Measurements from ENCODE around the gene LRRK2.
"Not testable (repeated sequence)": the region's sequence is repeated elsewhere in the genome, so short reads cannot be mapped to it uniquely, and the experiment has no call there.

Gene LRRK2

DNA sequence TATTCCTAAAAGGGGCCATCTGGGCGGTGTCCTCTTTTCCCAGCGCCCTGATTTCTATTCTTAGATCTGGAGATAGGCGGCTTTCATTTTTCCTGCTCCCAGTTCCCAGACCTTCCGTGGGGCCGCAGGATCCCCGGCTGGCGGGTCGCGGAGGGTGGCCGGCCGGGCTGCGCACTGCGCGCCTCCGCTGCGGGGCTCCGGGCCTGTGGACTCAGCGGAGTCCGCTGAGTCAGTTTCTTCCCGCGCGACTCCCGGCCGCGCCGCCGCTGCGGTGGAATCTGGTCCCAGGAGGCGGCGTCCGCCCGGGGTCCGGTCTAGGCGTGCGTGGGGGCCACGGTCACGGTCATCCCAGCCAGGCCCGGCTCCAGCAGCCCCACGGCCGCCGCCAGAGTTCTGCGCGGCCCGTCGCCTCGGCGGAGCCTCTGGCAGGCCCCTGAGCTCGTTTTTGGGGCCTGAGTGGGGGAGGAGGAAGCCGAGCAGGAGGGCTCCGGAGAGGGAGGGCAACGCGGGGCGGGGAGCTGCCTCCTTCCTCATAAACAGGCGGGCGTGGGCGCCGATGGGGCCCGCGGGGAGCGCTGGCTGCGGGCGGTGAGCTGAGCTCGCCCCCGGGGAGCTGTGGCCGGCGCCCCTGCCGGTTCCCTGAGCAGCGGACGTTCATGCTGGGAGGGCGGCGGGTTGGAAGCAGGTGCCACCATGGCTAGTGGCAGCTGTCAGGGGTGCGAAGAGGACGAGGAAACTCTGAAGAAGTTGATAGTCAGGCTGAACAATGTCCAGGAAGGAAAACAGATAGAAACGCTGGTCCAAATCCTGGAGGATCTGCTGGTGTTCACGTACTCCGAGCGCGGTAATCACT is at the start of gene LRRK2:
Gene LRRK2 (plus strand): TSS at position 559 of the 853 bp plus-strand sequence. CDS start 135 bp downstream, at position 694.
- peak; percentile 53 for DNase-seq (ENCODE audit: low spot score)

DNA sequence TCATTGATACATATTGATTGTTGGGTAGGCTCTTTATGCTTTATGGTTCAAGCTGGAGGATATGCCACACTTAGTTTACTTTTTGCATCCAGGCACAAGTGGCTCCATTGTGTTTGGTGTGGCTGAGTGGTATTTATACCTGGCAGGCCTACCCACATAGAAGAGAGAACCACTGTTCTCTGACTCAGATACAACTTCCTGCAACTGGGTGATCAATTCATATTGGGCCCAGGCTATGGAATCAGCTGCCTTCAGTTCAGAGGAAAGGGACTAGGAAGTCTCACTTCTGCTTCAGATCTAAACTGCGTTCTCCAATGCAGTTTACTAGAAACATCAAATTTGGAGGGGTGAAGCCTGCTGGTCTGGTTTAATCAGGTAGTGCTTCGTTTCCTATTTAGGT is 49.8 kb upstream of the LRRK2 start:
- no peak for DNase-seq (ENCODE audit: low spot score)

DNA sequence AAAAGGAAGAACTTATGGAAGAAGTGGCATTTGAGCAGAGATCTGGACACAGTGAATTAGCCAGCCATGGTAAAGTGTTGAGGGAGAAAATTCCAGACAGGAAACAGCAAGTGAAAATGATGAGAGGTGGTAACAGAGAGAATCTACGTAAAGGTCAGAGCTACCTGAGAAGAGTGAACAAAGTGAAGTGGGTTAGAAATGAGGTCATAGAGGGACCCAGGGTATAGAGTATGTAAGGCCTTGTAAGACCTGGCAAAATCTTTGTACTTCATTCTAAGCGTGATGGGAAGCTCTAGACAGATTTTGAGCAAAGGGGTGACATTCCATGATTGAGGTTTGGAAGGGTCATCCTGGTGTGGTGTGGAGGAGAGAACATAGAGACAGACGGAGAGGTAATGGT is 49.3 kb upstream of the LRRK2 start:
- DNase-seq (ENCODE audit: low spot score) = no peak

DNA sequence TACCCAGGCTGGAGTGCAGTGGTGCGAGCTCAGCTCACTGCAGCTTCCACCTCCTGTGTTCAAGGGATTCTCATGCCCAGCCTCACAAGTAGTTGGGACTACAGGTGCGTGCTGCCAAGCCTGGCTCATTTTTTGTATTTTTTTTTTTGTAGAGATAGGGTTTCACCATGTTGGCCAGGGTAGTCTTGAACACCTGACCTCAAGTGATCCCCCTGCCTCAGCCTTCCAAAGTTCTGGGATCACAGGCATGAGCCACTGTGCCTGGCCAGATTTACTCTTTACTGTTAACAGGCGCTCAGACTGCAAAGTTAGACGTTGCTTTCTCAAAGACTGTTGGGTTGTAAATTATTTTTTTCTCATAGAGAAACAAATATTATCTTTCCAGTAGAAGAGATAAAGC is 46.1 kb upstream of the LRRK2 start:
- no peak for DNase-seq (ENCODE audit: low spot score)

DNA sequence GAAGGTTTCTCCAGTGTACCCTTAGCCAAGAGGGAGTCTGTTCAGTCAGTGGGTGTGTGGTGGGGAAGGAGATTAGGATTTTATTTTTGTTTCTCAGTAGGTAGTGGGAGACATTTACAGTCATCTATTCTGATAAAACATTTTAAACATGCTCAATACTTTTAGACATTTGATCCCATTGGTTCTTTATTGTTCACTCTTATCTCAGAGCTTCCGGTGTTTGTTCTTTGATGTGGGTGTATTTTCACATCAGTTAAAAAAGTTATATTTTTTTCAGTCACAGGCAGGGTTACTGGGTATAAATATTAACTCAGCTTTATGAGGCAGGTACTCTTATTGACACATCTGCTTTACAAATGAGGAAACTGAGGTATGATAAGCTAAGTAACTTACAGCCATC is 43.3 kb upstream of the LRRK2 start:
- DNase-seq (ENCODE audit: low spot score) = no peak

DNA sequence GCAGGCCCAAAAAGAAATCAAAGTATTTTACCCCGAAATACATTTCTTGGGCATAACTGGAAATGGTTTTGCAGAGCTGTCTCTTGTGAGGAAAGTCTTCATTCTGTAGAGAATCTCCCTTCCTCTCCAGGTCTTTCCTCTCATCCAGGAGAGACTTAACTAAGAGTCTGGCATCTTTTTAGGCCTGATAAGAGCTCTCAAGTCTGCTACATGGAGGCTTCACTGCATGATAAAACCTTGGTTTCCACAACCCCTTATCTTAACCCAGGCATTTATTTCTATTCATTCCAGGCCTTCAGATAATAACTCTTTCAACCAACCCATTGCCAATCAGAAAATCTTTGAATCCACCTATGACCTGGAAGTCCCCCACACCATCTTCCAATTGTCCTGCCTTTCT is 41.1 kb upstream of the LRRK2 start:
- DNase-seq (ENCODE audit: low spot score) = no peak

DNA sequence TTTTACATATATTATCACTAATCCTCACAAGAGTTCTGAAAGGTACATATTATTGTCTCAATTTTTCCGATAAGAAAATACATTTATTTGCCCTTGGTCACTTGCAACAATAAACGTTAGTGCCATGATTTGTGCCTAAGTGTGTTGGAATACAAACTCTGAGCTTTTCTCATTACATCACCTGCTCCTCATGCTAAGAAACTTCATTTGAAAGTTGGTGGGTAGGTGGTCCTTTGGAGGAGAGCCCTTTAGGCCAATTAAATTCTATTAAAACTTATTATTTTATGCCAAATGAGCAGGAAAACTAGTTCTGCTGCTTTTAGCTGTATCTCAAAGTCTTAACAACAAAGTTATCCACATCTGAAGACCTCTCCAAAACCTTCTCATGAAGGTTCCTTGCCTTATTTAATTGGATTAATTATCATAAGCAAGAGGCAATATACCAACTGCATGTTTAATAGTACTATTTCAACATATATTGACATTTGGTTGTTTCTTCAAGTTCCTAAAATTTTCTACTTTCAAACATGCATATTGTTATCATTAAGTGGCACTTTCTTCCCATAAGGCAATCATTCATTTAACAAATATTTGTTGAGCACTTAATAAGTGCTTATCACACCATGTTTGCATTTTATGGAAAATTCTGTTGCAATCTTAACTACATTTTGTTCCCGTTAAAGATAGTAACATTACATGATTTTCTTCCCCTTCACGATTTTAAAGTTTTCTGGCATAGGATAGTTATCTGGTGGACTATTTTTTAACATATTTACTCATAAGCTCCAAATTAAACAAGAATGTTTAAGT is 40.1 kb upstream of the LRRK2 start:
- no peak for DNase-seq (ENCODE audit: low spot score)

DNA sequence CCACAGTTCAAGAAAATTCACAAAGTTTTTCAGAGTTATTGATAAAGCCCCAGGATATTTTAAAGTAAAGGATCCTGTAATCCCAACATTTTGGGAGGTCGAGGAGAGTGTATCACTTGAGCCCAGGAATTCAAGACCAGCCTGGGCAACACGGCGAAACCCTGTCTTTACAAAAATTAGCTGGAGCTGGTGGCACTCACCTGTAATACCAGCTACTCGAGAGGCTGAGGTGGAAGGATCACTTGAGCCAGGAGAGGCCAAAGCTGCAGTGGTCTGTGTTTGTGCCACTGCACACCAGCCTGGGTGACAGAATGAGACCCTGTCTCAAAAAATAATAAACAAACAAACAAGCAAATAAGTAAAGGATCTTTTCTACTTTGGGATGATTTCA is 39.5 kb upstream of the LRRK2 start:
- DNase-seq (ENCODE audit: low spot score) = no peak

DNA sequence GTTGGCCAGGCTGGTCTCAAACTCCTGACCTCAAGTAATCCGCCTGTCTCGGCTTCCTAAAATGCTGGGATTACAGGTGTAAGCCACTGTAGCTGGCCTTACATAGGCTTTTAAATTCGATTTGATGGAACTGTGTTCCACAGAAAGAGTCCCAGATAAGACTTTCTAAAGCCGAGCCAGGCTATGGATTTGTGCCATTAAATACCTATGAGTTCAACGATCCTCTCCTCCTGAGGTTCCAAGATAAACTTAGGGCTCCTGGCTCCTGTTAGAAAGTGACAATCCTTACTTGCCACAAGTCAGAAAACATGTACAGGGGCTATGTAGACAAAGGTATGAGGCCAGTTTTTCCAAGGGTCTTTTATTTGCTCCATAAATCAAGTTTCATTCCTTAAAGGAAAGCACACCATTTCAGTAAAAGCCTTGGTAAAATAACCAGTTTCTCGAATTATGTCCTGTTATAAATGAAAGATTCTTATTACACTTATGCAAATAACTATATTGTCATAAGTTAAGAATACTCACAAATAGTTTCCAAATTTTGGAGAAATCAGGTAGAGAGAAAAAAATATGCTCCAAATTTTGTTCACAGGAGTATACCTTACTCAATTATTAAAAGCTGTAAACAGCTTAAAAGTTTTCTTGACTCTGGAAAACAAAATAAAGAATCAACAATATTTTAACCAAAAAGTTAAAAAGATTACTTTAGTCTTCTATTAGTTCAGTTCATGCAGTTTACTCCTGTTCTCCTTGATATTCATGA is 36.1 kb upstream of the LRRK2 start:
- no peak for DNase-seq (ENCODE audit: low spot score)

DNA sequence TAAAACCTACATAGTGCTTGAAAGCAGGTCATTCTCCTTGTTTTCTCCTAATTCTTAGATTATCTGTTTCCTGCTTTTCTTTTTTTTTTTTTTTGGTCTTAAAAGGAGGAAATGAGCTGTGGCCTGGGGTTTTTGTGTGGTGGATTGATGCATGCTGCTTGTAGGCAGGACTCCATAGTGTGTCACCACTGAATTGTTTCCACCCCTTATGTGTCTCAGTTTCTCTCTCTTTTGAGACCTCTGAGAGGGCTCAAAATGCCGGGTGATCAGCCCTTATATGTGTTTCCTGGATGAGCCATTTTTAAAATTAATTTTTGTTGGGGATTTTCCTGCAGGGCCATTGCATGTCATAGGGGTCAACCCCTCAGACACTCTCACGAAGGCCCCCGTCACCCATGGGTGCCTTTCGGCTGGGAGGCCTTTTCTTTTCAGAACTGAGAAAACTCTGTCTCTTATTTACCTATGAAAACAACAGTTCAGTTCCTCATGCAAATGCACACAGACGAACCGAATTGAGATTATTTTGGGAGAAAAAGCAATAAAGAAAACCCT is 32.0 kb upstream of the LRRK2 start:
- DNase-seq (ENCODE audit: low spot score) = no peak

DNA sequence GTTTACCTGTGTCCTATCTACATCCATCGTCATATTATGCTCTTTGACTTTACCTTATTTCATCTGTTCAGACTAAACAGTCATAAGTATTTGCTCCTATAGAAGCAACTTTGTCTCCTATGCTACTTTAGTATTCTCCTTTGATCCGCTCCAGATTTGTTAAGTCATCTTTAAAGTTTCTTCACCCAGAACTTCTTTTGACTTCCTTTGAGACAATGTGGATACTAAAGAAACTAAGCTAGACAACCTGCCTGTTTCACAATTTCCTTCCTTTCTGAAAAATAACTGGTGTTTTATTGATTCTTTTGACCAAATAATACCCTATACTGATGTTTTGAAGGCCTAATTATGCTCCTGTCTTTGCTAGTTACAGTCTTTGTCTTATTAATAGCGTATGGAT is 30.0 kb upstream of the LRRK2 start:
- no peak for DNase-seq (ENCODE audit: low spot score)

DNA sequence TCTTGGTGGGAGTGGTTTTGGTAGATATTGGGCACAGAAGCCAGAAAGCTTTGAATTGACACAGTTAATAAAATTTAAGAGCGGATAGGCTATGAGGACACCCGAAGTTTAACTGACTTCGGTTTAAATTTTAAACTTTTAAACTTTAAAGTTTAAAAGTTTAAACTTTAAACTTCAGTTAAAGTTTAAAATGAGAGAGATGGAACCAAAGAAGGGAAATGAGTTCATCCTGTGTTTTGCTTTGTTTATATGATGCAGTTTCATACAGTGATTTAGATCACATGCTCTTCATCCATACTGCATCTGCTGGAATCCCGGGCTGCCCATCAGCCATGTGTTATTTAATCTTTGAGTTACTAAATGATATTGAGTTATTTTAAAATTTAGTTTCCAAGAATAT is 27.2 kb upstream of the LRRK2 start:
- no peak for DNase-seq (ENCODE audit: low spot score)

DNA sequence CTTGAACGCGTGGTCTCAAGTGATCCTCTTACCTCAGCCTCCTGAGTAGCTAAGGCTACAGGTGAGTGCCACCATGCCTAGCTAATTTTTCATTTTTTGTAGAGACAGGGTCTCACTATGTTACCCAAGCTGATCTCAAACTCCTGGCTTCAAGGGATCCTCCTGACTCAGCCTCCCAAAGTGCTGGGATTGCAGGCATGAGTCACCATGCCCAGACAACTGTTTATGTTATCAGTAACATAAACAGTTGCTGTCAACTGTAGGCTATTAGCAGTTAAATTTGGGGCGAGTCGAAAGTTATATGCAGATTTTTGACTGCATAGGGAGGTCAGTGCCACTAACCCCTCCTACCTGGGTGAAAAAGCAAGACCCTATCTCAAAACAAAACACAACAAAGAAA is 26.2 kb upstream of the LRRK2 start:
- DNase-seq (ENCODE audit: low spot score) = no peak

DNA sequence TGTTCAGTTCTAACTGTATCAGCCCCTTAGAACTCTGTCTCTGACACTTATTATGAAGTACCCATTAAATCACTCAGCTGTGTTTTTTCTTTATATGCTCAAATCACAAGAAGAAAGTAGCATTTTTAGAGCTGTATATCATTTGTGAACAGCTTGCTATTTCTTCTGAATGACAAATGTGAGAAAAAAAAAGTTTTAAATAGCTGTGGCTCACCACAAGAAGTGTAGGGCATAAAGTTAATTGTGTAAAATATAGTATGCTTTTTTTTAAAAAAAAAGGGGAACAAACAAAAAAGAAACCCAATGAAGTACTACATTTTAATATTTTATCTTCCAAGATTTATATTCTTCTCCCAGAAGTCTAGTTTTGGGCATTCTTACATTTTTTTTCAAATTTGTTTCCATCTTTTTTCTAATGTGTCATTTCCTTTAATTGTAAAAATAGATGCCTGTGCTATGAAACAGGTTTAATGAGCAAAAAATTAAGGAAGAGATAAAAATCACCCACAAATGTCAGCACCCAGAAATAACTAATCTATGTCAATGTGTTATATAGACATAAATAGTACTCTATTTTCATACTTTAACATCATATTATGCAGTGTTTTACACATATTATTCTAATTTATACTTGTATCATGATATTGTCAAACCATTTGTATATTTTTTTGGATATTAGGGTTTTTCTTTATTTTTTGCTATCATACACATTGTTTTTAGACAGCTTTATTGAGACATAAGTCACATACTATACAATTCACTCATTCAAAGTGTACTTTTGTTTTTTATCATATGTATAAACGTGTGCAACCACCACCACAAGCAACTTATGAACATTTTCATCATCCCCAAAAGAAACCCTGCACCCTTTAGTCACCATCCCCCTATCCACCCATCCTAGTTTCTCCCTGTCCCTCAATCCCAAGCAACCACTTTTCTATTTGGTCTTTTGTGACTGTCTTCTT is 22.4 kb upstream of the LRRK2 start:
- no peak for DNase-seq (ENCODE audit: low spot score)

DNA sequence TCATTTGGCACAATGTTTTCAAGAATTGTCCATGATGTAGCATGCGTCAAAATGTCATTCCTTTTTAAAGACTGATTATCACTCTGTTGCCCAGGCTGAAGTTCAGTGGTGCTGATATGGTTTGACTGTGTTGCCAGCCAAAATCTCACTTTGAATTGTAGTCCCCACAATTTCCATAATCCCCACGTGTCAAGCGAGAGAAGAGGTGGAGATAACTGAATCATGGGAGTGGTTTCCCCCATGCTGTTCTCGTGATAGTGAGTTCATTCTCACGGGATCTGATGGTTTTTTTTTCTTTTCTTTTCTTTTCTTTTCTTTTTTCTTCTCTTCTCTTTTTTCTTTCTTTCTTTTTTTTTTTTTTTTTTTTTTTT is 21.8 kb upstream of the LRRK2 start:
- no peak for DNase-seq (ENCODE audit: low spot score)

DNA sequence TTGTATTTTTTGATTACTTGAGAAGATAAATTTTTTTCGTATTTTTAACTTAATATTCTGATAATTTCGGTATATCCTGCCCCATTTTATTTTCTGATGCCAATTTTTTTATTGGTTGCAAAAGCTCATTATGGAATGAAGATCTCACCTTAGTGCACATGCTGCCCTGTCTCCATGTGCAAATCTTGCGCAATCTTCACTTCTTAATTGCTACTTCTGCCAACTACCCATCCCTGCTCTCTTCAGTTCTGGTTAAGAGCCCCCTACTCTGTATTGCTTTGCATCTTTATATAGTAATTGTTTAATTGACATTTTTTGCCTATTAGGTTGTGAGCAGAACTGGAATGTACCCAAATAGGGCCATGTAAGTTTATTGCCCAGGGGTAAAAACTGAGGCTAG is 20.5 kb upstream of the LRRK2 start:
- no peak for DNase-seq (ENCODE audit: low spot score)

DNA sequence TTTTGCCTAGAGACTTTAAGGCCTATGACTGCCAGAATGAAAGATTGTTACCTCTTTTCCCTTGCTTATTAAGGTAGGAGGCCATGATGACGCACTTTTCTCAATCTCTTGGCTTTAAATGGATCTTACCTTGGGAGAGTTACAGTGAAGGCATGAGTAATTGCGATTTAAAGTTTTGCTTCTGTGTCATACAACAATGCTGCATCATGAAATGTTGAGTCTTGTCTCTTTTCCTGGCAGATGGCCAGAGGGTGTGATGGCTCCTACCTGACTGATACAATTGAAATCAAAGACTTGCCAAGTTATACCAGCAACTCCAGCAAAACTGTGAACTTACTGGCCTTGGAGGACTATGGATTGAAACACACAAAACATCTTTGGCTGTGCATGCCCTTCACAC is 17.2 kb upstream of the LRRK2 start:
- no peak for DNase-seq (ENCODE audit: low spot score)

DNA sequence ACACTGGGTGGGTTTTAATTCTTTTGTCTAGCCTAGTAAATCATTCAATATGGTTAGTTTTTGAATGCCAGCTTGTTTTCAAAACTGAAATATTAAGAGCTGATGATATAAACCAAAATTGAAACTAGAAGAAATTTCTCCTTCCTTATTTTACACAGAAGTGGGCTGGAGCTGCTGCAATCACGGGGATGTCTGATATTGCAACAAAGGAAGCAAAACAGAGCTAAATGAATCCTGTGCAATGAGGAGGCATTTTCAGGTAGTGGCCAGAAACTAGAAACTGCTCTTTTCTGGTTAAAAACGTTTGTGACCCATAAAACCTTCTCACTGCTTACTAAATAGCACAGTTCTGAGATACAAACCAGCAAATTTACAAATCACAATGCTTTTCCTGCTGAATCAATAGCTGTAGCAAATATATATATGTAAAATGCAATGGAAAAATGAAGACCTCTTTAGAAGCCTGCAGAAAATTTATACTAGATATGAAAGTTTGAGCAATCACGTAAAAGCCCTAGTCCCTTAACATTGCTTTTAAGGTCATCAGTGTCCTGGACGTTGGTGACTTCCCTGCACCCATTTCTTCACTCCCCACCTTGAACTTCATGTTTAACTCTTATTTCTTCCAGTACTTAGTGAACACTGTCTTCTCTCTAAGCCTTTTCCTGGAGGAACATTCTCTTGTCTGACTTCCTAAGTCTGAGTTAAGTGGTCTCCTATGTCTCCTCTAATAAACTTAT is 15.9 kb upstream of the LRRK2 start:
- peak; percentile 46 for DNase-seq (ENCODE audit: low spot score)

DNA sequence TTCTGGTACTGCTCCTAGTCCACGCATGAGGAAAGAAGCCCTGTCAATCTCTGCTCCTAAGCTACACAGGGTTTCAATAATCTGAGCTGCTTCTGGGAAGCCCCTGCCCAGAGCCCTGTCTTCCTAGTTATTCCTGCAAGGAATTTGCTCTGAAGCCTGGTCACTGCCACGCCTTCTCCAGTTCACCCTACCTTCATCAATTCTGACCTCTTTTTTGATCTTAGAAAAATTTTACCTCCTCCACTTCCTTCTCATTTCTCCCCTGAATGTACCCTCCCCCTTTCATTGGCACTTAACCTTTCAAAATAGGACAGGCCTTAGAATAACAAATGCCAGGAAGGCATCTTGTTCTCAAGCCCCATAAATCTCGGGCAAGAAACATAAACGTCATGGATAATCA is 14.9 kb upstream of the LRRK2 start:
- no peak for DNase-seq (ENCODE audit: low spot score)

DNA sequence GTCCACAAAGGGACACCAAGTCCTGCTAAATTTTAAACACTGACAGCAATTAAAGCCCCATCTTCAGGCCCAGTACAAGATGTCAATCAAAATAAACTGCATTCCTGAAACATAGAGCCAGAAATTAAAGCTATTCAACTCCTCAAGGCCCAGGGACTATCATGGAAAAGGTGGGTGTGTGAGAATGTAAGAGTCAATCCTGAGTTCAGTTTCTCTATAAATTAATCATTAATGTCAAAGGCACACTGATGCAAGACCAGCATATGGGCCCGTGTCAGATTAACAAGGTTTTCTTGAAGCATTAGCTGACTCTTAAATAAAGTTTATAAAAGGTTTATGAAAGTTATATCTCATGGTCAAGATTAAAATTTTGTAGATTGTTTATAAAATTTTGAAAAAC is 13.6 kb upstream of the LRRK2 start:
- DNase-seq (ENCODE audit: low spot score) = not testable (repeated sequence)

DNA sequence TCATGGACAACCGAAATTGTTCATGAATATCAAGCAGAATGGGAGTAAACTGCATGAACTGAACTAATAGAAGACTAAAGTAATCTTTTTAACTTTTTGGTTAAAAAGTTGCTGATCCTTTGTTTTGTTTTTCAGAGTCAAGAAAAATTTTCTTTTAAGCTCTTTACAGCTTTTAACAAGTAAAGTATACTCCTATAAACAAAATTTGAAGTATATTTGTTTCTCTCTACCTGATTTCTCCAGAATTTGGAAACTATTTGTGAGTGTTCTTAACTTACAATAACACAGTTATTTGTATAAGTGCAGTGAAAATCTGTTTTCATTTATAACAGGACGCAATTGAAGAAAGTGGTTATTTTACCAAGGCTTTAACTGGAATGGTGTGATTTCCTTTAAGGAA is 12.2 kb upstream of the LRRK2 start:
- DNase-seq (ENCODE audit: low spot score) = no peak

All from globus pallidus (tissue), 1 donor.